HG03565 (cell line): ENCODE results near the gene KLRF2.
"Not testable (repeated sequence)": the region's sequence is repeated elsewhere in the genome, so short reads cannot be mapped to it uniquely, and the experiment has no call there.

Source experiments
- ATAC-seq: cut with Tn5 transposase; IDR thresholded peaks from one replicate; pipeline ENCODE4 v1.9.1; 2021; ENCODE audit warnings: mild to moderate bottlenecking, moderate library complexity; ENCODE audit not compliant: unreplicated experiment

Gene KLRF2

DNA sequence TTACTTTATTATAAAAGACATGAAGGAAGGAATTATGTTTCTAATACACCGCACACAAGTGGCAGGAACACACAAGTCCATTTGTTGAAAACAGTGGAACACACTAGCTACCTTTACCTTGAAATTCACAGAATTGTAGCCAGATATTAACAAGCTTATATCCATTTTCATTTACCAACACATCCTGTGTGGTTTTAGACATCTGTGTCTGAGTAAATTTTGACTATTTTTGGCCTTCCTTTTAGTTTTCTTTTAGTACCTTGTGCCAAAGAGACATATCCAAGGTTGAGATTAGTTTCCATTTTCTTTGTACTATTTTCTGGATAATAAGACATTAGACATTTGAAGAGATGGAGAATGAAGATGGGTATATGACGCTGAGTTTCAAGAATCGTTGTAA is at the start of gene KLRF2:
KLRF2 (plus strand) TSS at position 244 of the 400 bp plus-strand sequence; CDS start at position 351, 107 bp downstream.
- ATAC-seq, result no peak

GRCh38 chr12:9831720-9832119 is 49.6 kb upstream of the KLRF2 start:
- ATAC-seq, result no peak

DNA sequence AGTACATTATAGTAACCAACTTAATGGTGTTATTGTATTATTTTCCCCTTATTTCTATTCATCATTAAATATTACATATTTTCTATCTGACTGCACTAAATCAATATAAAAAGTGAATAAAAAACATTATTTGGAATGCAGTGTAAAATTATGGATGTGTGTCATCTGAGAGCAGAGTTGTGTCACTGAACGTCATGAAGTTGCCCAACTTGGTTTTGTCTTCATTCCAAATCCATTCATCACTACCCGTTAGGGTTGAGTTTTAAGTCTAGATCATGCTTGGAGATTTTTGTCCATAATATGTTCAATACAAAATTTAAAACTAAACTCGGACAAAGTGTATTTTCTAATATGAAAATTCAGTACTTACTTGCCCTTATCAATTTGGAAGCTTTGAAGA is 37.9 kb upstream of the KLRF2 start:
- ATAC-seq, result no peak

GRCh38 chr12:9848899-9849298 is 32.4 kb upstream of the KLRF2 start:
- ATAC-seq, result no peak

- no peak for ATAC-seq
Measured at GRCh38 chr12:9851050-9851449, 30.2 kb upstream of the KLRF2 start.

GRCh38 chr12:9851927-9852326 is 29.4 kb upstream of the KLRF2 start:
- ATAC-seq, result no peak

- ATAC-seq, result no peak
Measured at GRCh38 chr12:9856151-9856550, 25.1 kb upstream of the KLRF2 start.

DNA sequence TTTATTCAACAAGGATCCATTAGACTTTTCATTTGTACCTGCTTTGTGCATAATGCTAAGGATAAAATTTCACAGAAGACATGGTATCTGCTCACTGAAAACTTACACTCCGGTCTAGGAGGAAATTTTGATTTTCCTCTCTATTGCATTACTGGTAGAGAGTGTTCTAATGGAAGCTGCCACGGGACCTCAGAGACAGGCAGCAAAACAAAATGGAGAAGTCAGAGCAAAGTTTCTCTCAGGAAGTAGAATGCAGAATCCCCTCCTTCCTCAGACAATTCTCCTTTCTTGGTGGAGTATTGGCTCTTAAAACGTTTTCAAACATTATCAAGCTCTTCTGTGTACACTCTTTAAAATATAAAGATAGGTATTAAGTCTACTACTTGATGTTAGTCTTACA is 24.4 kb upstream of the KLRF2 start:
- no peak for ATAC-seq

DNA sequence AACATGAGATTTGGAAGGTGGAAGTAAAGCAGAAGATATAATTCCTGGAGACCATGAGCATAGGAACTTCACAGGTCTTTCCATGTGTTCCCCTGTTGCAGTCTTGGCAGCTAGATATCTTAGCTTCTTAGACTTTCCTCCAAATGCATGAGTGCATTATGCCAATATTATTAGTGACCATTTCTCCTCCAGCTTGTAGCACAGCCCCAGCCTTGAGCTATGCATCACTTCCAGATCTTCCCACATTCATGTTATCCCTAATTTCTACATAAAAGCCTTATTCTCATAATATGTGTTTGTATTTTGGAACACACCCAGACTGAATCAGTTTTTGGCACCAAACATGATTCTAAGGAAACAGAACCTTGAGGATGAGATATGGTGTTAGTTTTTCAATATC is 23.2 kb upstream of the KLRF2 start:
- ATAC-seq, result no peak

GRCh38 chr12:9864913-9865675 is 16.2 kb upstream of the KLRF2 start:
- no peak for ATAC-seq

- no peak for ATAC-seq
Measured at GRCh38 chr12:9866860-9867269, 14.4 kb upstream of the KLRF2 start.

DNA sequence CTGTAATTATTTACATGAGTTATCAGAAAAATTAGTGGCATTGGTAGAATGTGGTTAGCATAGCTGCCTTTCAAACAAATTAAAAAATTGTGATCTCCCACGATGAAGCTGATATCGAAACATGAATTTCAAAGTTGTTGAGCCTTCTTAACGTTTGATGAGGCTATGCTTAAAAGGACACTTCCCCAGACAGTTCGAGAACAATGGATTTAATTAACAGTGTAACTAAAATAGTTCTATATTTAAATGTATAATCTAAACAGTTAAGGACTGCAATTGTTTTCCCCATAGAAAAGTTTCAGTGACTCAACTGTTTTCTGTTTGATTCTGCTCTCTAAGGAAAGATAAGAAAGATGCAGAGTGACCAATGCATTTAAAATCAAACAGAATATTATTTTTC is 13.8 kb upstream of the KLRF2 start:
- ATAC-seq, result no peak

GRCh38 chr12:9868311-9868801 is 12.9 kb upstream of the KLRF2 start:
- no peak for ATAC-seq

- no peak for ATAC-seq
Measured at GRCh38 chr12:9868951-9869306, 12.4 kb upstream of the KLRF2 start.

GRCh38 chr12:9869307-9870161 is 11.8 kb upstream of the KLRF2 start, which contains the start of gene CLEC2B:
TSS of gene CLEC2B (minus strand) at chr12:9869354.
- no peak for ATAC-seq

DNA sequence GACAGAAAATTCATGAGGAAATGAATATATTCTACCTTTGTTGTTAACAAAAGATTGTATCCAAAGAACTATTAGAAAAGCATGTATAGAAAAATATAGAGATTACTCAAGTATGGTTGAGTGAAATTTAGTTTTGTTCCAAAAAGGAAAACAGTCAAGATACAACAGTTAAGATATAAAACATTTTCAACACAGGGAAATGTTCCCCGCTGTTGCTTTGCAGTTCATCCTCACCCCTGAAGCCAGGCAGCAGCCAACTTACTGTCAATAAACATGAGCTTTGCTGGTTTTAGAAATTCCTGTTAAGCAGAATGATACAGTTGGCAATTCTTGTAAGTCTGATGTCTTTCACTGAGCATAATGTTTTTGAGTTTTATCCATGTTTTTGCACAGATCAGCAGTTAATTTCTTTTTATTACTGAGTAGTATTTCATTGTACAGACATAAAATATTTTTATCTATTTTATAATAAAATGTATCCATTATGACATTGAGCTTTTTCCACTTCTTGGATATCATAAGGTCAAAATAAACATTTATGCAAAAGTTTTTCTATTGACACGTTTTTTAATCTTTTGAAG is 10.9 kb upstream of the KLRF2 start:
- no peak for ATAC-seq

- ATAC-seq, result no peak
Measured at GRCh38 chr12:9872162-9872561, 9.1 kb upstream of the KLRF2 start.

DNA sequence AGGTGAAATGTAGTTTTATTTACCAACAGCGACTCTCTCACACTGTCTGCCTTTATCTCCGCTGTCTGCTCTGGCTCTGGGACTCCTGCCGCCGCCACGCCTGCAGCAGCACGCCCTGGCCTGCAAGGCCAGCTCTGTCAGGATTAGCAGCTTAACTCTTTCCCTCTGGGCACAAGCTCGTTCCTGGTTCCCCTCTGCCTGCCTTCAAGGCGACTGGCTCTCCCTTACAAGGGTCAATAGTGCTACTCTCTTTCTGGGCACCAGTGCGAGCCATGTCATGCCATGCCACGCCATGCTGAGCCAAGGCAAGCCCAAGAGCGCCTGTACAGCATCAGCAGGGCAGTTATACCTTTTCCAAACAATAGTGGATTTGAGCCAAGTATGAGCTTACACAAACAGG is 8.5 kb upstream of the KLRF2 start:
- no peak for ATAC-seq

GRCh38 chr12:9876120-9876519 is 5.2 kb upstream of the KLRF2 start:
- ATAC-seq, result not testable (repeated sequence)

GRCh38 chr12:9880532-9881078 is 684 bp upstream of the KLRF2 start:
- ATAC-seq, result no peak

DNA sequence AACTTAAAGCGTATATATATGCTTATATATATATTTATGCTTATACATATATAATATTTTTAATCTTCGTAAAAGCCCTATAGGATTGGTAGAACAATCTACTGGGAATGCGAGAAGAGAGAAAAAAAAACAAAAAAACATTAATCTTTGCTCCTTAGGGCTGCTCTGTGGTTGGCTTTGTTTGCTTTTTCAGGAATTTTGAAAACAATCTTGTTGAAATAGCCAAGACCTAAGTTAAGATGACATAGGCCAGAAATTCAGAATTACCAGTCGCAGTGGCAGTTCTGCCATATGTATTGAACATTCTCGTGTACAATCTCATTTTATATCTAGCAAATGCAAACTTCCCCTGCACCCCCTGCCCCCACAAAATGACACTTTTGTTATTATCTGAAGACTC is 699 bp downstream of the KLRF2 start:
- no peak for ATAC-seq
